IgD-negative memory B cell (primary cell): ENCODE measurements around the gene ARL13B. TPM values are rescaled to one million over a fixed set of nuclear protein-coding genes. Genes with fewer than 3 reads are reported as not detected.
"Not testable (repeated sequence)": the region's sequence is repeated elsewhere in the genome, so short reads cannot be mapped to it uniquely, and the experiment has no call there.

Source experiments
- H3K27ac Mint-ChIP-seq, 3 donors: one replicate each; pipeline ENCODE4 v1.8.0; 2020 to 2022; ENCODE audit warnings: mild to moderate bottlenecking in 3 of 3, mixed read lengths in 3 of 3, moderate library complexity in 1 of 3
- H3K27me3 Mint-ChIP-seq: one replicate; pipeline ENCODE4 v1.8.0; 2021; ENCODE audit warnings: mixed read lengths
- H3K36me3 Mint-ChIP-seq: one replicate; pipeline ENCODE4 v1.8.0; 2020; ENCODE audit warnings: mild to moderate bottlenecking, mixed read lengths
- H3K4me1 Mint-ChIP-seq, 3 donors: one replicate each; pipeline ENCODE4 v1.8.0; 2020 to 2022; ENCODE audit warnings: mixed read lengths in 3 of 3, mild to moderate bottlenecking in 1 of 3
- H3K4me3 Mint-ChIP-seq, 4 donors: one replicate each; pipeline ENCODE4 v1.8.0; 2020 to 2022; ENCODE audit warnings: mild to moderate bottlenecking in 4 of 4, mixed read lengths in 4 of 4, moderate library complexity in 3 of 4
- H3K9me3 Mint-ChIP-seq, 3 donors: one replicate each; pipeline ENCODE4 v1.8.0; 2020 to 2021; ENCODE audit warnings: mixed read lengths in 3 of 3, mild to moderate bottlenecking in 1 of 3
- polyA plus RNA-seq: library from polyadenylated mRNA; unstranded; fragments of 300-500 nt; fragmentation: Illumina TruSeq; gene quantifications from one replicate; pipeline ENCODE4 v1.2.3, GENCODE V29; 2021

Gene ARL13B
- polyA plus RNA-seq, 1 donor from 2014 or later = 7.2 TPM

DNA sequence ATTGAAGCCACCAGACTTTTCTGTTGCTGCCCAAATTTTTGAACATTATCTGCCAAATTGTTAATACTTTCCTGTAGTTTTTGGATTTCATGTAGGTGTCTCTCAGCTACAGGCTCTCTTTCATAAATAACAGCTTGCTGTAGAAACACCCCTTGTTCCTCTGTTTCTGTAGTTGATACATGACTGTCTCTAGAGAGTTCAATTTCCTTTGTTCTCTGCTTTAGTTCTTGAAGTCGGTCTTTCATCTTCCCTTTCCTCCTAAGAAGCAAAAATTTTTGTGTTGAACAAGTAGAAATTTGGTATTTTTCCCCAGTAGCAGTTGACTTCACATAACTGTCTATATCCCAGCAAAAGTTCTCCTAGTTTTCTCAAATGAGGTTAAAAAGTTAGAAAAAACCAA lies 35.1 kb downstream of the ARL13B start:
- Mint-ChIP-seq H3K36me3 (peaks cover 23% of the 10 kb centered on the region), H3K9me3 (no peaks in the 10 kb centered on the region), H3K27me3 (no peaks in the 10 kb centered on the region), H3K4me3 (peak overlapping the region in 1 of 4 donors; percentile 23), H3K4me1 (peaks cover 0 to 10% (median 7%) of the 10 kb centered on the region in 3 donors), H3K27ac (peak overlapping the region in 1 of 3 donors; percentile 35)

DNA sequence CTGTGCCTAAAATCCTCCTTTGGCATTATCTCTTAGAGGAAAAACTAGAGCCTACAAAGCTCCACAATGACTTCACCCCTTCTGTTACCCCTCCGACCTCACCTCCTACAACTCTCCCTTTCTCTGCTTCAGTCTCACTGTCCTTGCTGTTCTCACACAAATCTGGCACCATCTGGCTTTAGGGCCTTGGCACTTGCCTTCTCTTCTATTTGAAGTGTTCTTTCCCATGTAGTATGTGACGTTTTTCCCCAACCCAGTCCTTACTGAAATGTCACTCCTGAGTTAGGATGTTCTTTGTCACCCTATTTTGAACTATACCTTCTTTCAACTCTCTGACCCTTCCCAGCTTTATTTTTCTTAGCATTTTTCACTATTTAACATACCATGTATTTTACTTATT lies 39.7 kb downstream of the ARL13B start:
- Mint-ChIP-seq H3K4me1 (peaks cover 0 to 6% (median 6%) of the 10 kb centered on the region in 3 donors), H3K36me3 (peaks cover 13% of the 10 kb centered on the region), H3K27ac (no peak overlapping the region), H3K27me3 (no peaks in the 10 kb centered on the region), H3K4me3 (no peak overlapping the region), H3K9me3 (no peaks in the 10 kb centered on the region)

DNA sequence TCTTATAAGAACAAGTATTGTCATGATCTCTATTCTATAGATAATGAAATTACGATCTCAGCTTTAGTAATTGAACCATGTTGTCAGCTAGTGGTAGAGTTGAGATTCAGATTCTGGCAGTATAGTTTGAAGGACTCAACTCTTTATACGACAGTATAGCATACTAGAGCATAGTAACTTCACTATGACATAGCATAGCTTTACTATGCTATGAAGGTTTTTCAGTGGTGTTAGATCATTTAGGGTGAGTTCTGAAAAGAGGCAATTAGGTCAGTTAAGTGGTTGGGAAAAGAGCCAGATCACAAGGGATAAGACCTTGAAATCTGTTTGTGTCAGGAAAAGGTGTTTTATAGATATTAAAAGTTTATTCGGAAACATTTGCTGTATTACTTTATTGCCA lies 40.3 kb downstream of the ARL13B start:
- H3K4me1 Mint-ChIP-seq = no peaks in the 10 kb centered on the region
- H3K4me3 Mint-ChIP-seq = no peak overlapping the region
- no peaks in the 10 kb centered on the region for H3K9me3 Mint-ChIP-seq
- H3K36me3 Mint-ChIP-seq = peaks cover 8% of the 10 kb centered on the region
- H3K27ac Mint-ChIP-seq = no peak overlapping the region
- no peaks in the 10 kb centered on the region for H3K27me3 Mint-ChIP-seq

DNA sequence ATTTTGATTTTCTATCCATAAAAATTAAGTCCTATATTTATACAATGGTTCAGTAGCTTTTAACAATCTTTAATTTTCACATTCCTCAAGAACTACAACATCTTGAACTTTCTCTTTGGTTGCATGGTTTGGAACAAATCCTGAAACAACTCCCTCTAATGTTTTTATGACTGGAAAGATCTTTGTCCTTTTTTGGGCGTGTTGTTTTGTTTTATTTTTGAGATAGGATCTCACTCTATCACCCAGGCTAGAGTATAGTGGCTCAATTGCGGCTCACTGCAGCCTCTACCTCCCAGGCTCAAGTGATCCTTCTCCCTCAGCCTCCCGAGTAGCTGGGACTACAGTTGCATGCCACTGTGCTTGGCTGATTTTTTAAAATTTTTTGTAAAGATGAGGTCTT lies 44.4 kb downstream of the ARL13B start:
- Mint-ChIP-seq H3K4me1 (no peaks in the 10 kb centered on the region), H3K27ac (no peak overlapping the region), H3K36me3 (peaks cover 6% of the 10 kb centered on the region), H3K4me3 (no peak overlapping the region), H3K9me3 (no peaks in the 10 kb centered on the region), H3K27me3 (no peaks in the 10 kb centered on the region)

DNA sequence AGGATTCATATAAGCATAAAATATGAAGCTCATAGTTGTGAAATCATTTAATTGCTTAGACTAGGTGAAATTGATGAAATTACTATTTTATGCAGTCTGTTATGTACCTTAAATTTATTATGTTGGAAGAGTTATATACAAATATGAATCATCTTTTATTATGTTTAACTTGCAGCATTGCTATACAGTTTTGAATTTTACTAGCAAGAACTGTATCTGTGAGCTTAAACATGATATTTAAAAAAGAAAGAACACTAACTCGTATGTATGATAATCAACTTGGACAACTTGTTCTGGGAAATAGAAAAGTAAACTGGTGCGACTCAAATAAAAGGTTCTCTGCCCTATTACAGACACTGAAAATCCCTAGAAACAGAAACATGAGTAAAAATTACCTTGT lies 46.7 kb downstream of the ARL13B start:
- no peaks in the 10 kb centered on the region for H3K4me1 Mint-ChIP-seq
- no peak overlapping the region for H3K4me3 Mint-ChIP-seq
- no peaks in the 10 kb centered on the region for H3K9me3 Mint-ChIP-seq
- peaks cover 3% of the 10 kb centered on the region for H3K36me3 Mint-ChIP-seq
- H3K27ac Mint-ChIP-seq = no peak overlapping the region
- H3K27me3 Mint-ChIP-seq = no peaks in the 10 kb centered on the region

DNA sequence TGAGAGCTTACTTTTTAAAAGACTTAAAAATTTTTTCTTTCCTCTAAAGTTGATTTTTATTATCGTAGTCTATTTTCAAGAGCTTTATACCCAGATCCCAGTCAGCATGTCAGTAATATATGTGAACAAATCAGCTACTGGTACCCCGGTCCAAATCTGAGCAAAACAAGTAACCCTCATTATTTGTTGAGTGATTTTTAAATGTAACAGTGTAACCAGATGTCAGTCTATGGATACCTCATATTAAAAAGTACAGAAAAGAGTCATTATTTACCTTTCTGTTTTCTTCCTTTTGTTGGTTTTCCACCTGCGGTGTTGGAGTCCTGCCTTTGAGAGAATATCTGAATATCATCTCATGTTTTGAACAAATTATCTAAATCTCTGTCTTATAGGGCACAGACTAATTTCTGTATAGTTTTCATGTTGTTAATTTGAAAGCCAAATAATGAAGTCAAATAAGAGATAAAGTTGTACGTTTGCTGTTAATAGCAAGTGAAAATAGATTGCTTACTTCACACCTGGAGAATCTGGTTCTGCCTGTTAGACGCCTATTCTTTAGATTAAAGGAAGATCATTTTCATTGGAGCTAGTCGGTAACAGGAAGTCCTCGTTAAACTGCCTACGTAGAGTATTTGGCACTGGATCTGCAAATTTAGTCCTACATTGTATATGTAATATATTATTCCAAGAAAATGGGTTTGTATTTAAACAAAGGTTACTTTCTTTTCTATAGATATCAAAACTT lies 48.3 kb downstream of the ARL13B start, which contains the start of gene STX19:
Gene STX19, minus strand, starts transcription at position 505 of the 745 bp plus-strand sequence. CDS start 13,328 bp downstream, outside the sequence.
- peak within 1 kb of the TSS in 1 of 3 donors; percentile 44 for H3K27ac Mint-ChIP-seq
- no peak within 1 kb of the TSS for H3K4me3 Mint-ChIP-seq

DNA sequence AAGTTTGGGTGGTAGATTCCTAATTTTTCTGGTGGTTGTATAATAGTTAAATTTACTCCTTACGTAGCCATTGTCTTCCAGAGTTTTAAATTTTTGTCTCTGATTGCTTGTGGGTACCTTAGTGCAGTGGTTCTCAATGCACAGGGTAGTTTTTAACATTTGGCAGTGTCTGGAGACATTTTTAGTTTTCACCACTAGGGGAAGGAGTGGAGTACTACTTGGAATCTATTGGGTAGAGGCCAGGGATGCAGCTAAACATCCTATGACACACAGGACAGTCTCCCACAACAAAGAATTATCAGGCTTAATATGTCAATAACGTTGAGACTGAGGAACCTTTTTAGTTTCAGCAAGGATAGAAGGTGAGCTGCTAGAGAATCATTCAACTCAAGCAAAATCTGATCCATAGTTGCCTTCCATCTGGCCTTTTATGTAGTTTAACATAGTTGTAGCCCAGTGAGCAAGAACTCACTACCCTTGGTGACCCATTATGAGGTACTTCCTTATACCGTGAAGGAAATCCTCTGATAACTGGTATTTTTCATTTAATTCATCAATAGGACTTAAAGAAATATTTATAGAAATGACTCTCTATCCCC lies 57.1 kb downstream of the ARL13B start:
- H3K9me3 Mint-ChIP-seq = no peaks in the 10 kb centered on the region
- H3K36me3 Mint-ChIP-seq = peaks cover 1% of the 10 kb centered on the region
- H3K27ac Mint-ChIP-seq = no peak overlapping the region

More for the DNA sequence above, 48.3 kb downstream of the ARL13B start, which contains the start of gene STX19:
- Mint-ChIP-seq H3K27me3 (no peaks in the 10 kb centered on the region), H3K4me1 (no peaks in the 10 kb centered on the region), H3K9me3 (no peaks in the 10 kb centered on the region), H3K36me3 (peaks cover 8% of the 10 kb centered on the region)

DNA sequence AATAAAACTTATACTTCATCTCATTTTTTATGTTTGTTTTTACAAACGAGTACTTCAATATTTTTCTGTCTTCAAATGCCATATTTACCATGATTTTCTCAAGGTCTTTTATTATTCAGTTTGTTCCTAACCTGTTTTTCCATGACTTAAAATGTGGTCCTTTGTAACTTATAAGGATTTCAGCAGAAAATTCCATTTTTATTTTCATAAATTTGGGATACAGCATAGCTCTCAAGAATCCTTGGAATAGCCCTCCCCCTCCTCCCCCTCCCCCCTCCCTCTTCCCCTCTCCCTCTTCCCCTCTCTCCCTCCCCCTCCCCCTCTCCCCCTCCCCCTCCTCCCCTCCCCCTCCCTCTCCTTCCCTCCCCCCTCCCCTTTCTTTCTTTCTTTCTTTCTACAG lies 63.3 kb downstream of the ARL13B start:
- Mint-ChIP-seq H3K9me3 (no peaks in the 10 kb centered on the region), H3K4me1 (no peaks in the 10 kb centered on the region), H3K4me3 (no peak overlapping the region), H3K27ac (no peak overlapping the region), H3K36me3 (no peaks in the 10 kb centered on the region), H3K27me3 (no peaks in the 10 kb centered on the region)

More for the DNA sequence above, 57.1 kb downstream of the ARL13B start:
- Mint-ChIP-seq H3K4me1 (no peaks in the 10 kb centered on the region), H3K27me3 (no peaks in the 10 kb centered on the region), H3K4me3 (no peak overlapping the region)

DNA sequence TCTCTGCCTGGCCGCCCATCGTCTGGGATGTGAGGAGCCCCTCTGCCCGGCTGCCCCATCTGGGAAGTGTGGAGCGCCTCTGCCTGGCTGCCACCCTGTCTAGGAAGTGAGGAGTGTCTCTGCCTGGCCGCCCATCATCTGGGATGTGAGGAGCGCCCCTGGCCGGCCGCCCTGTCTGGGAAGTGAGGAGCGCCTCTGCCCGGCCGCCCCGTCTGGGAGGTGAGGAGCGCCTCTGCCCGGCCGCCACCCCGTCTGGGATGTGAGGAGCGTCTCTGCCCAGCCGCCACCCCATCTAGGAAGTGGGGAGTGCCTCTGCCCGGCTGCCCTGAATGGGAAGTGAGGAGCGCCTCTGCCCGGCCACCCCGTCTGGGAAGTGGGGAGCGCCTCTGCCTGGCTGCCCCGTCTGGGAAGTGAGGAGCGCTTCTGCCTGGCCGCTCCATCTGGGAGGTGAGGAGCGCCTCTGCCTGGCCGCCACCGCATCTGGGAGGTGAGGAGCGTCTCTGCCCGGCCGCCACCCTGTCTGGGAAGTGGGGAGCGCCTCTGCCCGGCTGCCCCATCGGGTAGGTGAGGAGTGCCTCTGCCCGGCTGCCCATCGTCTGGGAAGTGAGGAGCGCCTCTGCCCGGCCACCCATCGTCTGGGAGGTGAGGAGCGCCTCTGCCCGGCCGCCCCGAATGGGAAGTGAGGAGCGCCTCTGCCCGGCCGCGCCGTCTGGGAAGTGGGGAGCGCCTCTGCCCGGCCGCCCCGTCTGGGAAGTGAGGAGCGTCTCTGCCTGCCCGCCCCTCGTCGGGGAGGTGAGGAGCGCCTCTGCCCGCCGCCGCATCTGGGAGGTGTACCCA lies 64.4 kb downstream of the ARL13B start:
- not testable (repeated sequence) for H3K4me1 Mint-ChIP-seq, H3K27ac Mint-ChIP-seq, H3K9me3 Mint-ChIP-seq, H3K36me3 Mint-ChIP-seq, H3K4me3 Mint-ChIP-seq, H3K27me3 Mint-ChIP-seq

DNA sequence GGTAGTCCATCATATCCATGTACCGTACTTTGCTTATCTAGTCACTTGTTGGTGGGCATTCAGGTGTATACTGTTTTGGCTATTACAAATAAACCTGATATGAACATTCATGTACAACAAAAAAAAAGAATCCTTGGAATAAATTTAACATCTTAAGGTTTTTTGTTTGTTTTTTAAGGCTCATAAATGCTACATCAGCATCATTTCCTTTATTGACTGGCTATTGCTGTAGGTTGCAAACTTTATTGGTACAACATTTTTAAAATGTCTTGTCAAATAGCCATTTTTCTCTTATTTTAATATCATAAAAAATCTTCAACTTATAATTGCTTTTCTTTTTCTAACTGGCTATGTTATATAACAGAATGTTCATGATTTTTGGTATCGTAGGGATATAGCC lies 66.6 kb downstream of the ARL13B start:
- Mint-ChIP-seq H3K27me3 (no peaks in the 10 kb centered on the region), H3K27ac (no peak overlapping the region)

DNA sequence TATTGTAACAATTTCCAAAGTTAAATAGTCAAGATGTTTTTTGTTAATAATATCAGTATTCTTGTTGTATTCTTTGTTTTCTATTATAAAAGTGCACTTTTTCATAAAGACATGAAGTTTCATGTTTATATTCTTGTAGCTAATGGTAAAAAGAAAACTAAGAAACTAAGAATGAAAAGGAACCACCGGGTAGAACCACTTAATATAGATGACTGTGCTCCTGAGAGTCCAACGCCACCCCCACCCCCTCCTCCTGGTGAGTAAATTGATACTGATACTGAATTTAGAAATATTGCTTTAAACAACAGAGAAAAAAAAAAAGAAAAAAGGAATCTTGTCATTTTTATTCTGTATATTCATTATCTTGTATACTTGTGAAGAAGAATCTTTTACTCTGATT lies 69.3 kb downstream of the ARL13B start:
- H3K36me3 Mint-ChIP-seq = peaks cover 5% of the 10 kb centered on the region
- H3K27ac Mint-ChIP-seq = no peak overlapping the region
- no peak overlapping the region for H3K4me3 Mint-ChIP-seq
- H3K9me3 Mint-ChIP-seq = no peaks in the 10 kb centered on the region
- no peaks in the 10 kb centered on the region for H3K27me3 Mint-ChIP-seq
- H3K4me1 Mint-ChIP-seq = no peaks in the 10 kb centered on the region

More for the DNA sequence above, 66.6 kb downstream of the ARL13B start:
- Mint-ChIP-seq H3K4me3 (no peak overlapping the region), H3K4me1 (no peaks in the 10 kb centered on the region), H3K9me3 (no peaks in the 10 kb centered on the region), H3K36me3 (peaks cover 1% of the 10 kb centered on the region)

DNA sequence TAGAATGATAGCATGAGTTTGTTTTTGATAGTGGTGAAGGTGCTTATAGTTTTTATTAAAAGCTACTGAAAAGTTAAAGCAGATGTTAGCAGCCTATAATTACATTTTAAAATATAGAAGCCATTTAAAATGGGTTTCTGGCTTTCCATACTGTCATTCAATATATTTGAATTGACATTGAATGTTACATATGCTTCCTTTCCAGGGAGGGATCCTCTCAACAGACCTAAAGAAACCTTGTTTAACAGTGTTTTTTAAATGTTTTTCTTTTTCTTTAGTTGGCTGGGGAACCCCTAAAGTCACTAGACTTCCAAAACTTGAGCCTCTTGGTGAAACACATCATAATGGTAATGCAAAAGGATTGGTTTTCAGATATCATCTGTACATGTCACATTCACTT lies 70.6 kb downstream of the ARL13B start:
- no peaks in the 10 kb centered on the region for H3K27me3 Mint-ChIP-seq
- H3K4me1 Mint-ChIP-seq = no peaks in the 10 kb centered on the region
- H3K9me3 Mint-ChIP-seq = no peaks in the 10 kb centered on the region
- H3K36me3 Mint-ChIP-seq = peaks cover 5% of the 10 kb centered on the region
- no peak overlapping the region for H3K4me3 Mint-ChIP-seq
- no peak overlapping the region for H3K27ac Mint-ChIP-seq

DNA sequence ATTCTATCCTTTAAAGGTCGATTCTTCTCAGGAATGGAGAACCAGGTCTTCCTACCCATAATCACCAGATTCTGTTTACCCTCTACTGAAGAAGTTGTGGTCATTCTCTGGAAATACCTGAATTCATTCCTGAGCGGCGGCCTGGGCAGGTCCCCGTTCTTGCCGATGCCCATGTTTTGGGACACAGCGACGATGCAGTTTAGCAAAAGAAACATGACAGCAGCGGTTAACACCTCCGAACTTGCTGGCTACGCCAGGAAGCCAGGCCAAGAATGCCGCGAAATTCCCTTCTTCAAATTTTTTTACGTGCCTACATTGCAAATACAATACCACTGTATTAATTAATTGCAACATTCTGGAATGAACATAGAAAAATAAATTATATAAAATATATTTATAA lies 81.3 kb downstream of the ARL13B start:
- Mint-ChIP-seq H3K4me1 (peaks cover 14 to 30% (median 28%) of the 10 kb centered on the region in 3 donors), H3K27me3 (no peaks in the 10 kb centered on the region), H3K9me3 (no peaks in the 10 kb centered on the region), H3K36me3 (no peaks in the 10 kb centered on the region), H3K4me3 (peak overlapping the region in 1 of 4 donors; percentile 42), H3K27ac (no peak overlapping the region)

DNA sequence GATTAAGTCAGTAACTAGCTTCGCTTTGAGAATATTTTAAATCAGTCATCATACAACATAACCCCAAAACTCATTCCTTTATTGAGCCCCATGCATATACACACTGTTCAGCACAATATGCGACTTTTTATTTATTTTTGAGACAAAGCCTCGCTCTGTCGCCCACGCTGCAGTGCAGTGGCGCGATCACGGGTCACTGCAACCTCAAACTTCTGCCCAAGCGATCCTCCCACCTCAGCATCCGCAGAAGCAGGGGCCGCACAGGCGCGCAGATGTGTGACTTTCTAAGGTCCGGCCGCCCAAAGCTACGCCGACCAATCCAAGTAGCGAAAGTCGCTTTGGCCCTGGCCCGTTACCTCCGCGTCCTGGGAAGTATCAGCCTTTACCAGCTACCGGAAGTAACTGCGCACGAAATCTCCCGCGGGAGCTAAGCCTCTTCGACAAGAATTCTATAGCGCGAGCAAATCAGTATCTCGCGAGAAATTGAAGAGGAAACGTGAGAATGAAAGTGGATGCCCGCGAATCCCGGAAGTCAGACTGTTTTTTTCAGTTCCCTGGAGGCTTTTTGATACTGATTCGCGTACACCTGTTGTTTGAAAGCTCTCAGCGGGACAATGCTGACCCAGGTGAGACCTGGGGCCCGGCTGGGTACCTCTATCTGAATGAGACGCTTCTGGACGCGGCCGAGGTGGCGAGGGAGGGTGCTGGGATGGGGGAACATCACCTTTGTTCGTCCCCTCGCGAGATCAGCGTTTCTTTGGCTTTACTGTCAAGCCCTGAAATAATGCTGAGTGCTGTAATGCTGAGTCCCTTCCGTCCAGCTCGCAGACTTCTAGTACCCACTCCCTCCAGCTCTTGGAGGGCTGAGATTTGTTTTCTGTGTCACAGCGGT lies 82.8 kb downstream of the ARL13B start, which contains the start of the genes DHFR2 and NSUN3:
Gene DHFR2, minus strand, starts transcription at position 404 of the 892 bp plus-strand sequence. CDS start 1,405 bp downstream, outside the sequence.
Gene NSUN3, plus strand, starts transcription at position 549 of the 892 bp plus-strand sequence. Its CDS starts 66 bp downstream, at position 615.
- Mint-ChIP-seq H3K4me1 (peaks cover 22 to 38% (median 36%) of the 10 kb centered on the region in 3 donors), H3K4me3 (peak within 1 kb of the TSS; percentile 96 to 99 (median 98)), H3K27ac (peak within 1 kb of the TSS; percentile 87 to 100 (median 100)), H3K27me3 (no peaks in the 10 kb centered on the region), H3K36me3 (peaks cover 3% of the 10 kb centered on the region), H3K9me3 (peaks cover 0 to 1% (median 0%) of the 10 kb centered on the region in 3 donors)
